Activated CD4-positive, alpha-beta T cell treated with anti-CD3 and anti-CD28 coated beads, Interleukin-2, amount 10 ng/mL, durations not matched to agents 7 days and 5 days (primary cell): ENCODE measurements around the gene KL. TPM values are rescaled to one million over a fixed set of nuclear protein-coding genes. Genes with fewer than 3 reads are reported as not detected.

ENCODE experiments used
- CTCF ChIA-PET: fragments of 350-600 bp; sonication (Branson Sonifier 250); formaldehyde crosslinking; loops from one replicate; lab custom pipeline; 2021; ENCODE audit warnings: antibody characterized with exemption; lab: Charles Lee
- POLR2A ChIA-PET: fragments of 350-600 bp; sonication (Branson Sonifier 250); formaldehyde crosslinking; loops from one replicate; lab custom pipeline; 2021; ENCODE audit warnings: antibody characterized with exemption; lab: Charles Lee
- DNase-seq: peaks from one replicate; pipeline ENCODE4 v3.0.0-alpha.2; 2020
- H3K27ac Mint-ChIP-seq: one replicate; pipeline ENCODE4 v1.8.0; 2021; ENCODE audit warnings: mild to moderate bottlenecking, moderate library complexity, mixed read lengths
- H3K27me3 Mint-ChIP-seq: one replicate; pipeline ENCODE4 v1.8.0; 2021; ENCODE audit warnings: mixed read lengths
- H3K36me3 Mint-ChIP-seq: one replicate; pipeline ENCODE4 v1.8.0; 2021; ENCODE audit warnings: low read depth, mixed read lengths
- H3K4me1 Mint-ChIP-seq: one replicate; pipeline ENCODE4 v1.8.0; 2021; ENCODE audit warnings: mixed read lengths
- H3K4me3 Mint-ChIP-seq: one replicate; pipeline ENCODE4 v1.8.0; 2021; ENCODE audit warnings: mild to moderate bottlenecking, moderate library complexity, mixed read lengths
- H3K9me3 Mint-ChIP-seq: one replicate; pipeline ENCODE4 v1.8.0; 2021; ENCODE audit warnings: mixed read lengths
- total RNA-seq, 2 experiments: library from RNA; stranded (reverse); gene quantifications; one replicate each; pipeline ENCODE4 v1.2.3, GENCODE V29; 2021

The KL gene
- total RNA-seq, 2 experiments from 2014 or later = 0.25 to 0.27 TPM

DNA sequence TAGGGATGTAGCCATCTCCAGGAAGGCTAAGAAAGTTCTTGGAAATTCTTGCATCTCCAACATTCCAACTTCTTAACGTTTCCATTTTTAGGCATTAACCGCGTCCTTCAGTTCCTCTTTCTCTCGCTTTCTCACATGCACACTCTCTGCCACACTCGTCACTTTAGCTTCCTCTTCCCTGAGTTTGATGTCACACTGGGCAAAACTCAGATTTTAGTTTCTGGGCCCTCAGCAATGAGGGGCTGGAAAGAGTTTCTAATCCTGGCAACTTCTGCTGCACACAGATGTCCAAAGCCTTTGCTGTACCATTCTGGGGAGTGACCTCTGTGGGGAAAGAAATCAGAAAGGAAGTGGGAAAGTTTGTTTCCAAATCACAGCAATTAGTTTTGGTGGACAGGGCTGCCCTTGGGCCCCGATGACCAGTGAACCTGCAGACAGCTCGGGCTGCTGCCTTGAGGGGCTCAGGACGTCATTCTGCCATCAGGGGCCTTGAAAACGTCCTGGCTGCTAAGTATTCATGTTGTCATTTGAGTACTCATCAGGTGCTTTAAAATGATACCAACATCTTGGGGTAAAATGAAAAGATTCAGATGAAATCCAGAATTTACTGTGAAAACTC, 89.3 kb downstream of the KL start:
- H3K4me3 Mint-ChIP-seq = no peak overlapping the region
- H3K4me1 Mint-ChIP-seq = no peaks in the 10 kb centered on the region
- H3K27ac Mint-ChIP-seq = no peak overlapping the region
- H3K9me3 Mint-ChIP-seq = no peaks in the 10 kb centered on the region
- POLR2A ChIA-PET = no interaction called here
- H3K27me3 Mint-ChIP-seq = peaks cover 8% of the 10 kb centered on the region
- CTCF ChIA-PET = no interaction called here
- no peak for DNase-seq
- H3K36me3 Mint-ChIP-seq = no peaks in the 10 kb centered on the region

DNA sequence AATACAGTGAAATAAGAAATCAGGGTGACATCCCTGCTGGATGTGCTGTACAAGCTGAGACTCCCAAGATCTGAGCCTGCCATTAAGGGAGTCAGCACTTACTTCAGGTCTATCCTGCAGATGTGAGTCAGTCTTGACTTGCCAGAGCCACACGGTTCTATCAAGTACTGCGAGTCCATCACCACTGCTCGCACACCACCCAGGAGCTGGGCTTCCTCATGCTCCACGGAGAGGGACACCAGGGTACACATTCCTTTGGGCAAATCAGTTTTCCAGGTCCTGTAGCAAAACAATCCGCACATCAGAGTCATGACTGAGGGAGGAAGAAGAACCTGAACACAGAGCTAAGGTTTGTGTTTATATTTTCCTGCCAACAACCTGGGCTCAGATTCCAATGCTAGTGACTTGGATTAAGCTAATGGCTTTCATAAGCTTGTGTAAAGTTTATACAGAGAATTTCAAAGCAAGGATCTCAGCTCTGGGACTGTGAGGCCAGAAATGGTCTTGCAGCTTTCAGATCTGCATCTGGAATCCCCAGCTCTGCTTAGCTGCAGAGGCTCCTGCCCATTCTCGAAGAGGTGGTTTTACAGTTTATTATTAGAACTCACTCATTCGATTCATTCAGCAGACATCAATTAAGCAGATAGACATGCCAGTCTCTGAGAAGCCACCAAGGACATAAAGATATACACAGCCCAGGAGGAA, 90.6 kb downstream of the KL start:
- no peak overlapping the region for H3K4me3 Mint-ChIP-seq
- DNase-seq = no peak
- no peaks in the 10 kb centered on the region for H3K9me3 Mint-ChIP-seq
- no peaks in the 10 kb centered on the region for H3K4me1 Mint-ChIP-seq
- no peak overlapping the region for H3K27ac Mint-ChIP-seq
- no peaks in the 10 kb centered on the region for H3K36me3 Mint-ChIP-seq
- ChIA-PET CTCF (interaction anchor here (0.6 to 1.2 kb wide), 2 partner anchors 15 to 510 kb away, joined by 3 to 4 read pairs; no protein-coding TSS in a partner anchor), POLR2A (no interaction called here)
- peaks cover 10% of the 10 kb centered on the region for H3K27me3 Mint-ChIP-seq

DNA sequence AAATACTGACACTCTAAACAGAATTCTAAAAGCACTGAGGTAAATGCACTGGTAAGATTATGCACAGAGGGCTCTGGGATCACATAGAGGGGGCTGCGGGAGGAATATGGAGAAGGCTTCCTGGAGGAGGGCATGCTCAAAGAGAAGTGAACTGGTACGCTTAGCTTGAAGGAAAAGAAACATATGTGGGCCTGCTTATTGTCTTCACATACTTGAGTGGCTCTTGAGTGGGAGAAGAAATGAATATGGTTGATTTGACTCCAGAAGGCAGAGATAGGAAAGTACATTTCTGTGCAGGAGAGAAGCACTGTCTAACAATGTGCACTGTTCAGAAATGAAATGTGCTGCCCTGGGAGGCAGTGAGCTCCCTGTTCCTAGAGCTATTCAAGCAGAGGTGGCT, 91.1 kb downstream of the KL start:
- ChIA-PET CTCF (interaction anchor here (0.6 to 1.2 kb wide), 2 partner anchors 15 to 511 kb away, joined by 3 to 4 read pairs; no protein-coding TSS in a partner anchor), POLR2A (no interaction called here)
- Mint-ChIP-seq H3K9me3 (no peaks in the 10 kb centered on the region), H3K27me3 (peaks cover 10% of the 10 kb centered on the region), H3K36me3 (no peaks in the 10 kb centered on the region), H3K4me1 (no peaks in the 10 kb centered on the region), H3K4me3 (no peak overlapping the region), H3K27ac (no peak overlapping the region)
- DNase-seq = no peak

DNA sequence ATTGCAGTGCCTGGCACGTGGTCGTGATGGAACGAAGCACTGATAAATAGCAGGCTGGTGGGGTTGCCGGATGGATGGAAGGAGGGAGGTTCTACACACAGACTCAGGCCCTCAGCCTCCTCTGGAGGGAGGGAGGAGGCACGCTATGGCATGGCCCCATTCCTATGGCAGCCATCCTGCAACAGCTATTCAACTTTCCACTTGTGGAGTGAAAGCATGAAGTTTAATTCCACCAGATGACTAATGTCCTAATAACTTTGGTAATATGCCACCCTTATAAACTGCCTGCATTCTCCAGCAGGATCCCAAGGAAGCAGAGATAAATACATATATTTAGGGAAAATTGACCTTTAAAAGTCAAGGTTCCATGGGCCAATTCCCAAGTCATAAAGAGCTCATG, 92.4 kb downstream of the KL start:
- POLR2A ChIA-PET = no interaction called here
- no peaks in the 10 kb centered on the region for H3K4me1 Mint-ChIP-seq
- no peak for DNase-seq
- CTCF ChIA-PET = no interaction called here
- H3K27ac Mint-ChIP-seq = no peak overlapping the region
- no peaks in the 10 kb centered on the region for H3K9me3 Mint-ChIP-seq
- no peaks in the 10 kb centered on the region for H3K36me3 Mint-ChIP-seq
- no peak overlapping the region for H3K4me3 Mint-ChIP-seq
- H3K27me3 Mint-ChIP-seq = peaks cover 8% of the 10 kb centered on the region

DNA sequence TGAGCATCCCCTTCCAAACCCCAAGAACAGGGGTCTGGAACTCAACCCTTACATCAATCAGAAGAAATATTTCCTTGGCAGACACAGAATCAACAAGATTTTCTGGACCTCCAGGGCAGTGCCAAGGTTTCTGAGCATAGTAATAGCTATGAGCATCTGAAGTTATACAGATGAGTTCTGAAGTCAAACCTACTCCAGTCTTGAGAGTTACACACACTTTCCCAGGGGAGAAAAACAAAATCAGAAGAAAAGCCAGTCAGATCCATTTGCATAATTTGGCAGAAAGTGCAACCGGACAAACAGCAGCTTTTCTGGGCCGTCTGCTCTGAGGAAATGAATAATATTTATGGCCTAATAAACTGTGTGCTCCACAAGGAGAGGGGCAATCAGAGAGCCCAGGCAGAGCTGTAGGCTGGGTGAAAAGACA, 93.1 kb downstream of the KL start:
- Mint-ChIP-seq H3K4me3 (no peak overlapping the region), H3K4me1 (no peaks in the 10 kb centered on the region), H3K27ac (no peak overlapping the region), H3K27me3 (peaks cover 8% of the 10 kb centered on the region), H3K9me3 (no peaks in the 10 kb centered on the region), H3K36me3 (no peaks in the 10 kb centered on the region)
- ChIA-PET CTCF (no interaction called here), POLR2A (no interaction called here)
- DNase-seq = no peak

DNA sequence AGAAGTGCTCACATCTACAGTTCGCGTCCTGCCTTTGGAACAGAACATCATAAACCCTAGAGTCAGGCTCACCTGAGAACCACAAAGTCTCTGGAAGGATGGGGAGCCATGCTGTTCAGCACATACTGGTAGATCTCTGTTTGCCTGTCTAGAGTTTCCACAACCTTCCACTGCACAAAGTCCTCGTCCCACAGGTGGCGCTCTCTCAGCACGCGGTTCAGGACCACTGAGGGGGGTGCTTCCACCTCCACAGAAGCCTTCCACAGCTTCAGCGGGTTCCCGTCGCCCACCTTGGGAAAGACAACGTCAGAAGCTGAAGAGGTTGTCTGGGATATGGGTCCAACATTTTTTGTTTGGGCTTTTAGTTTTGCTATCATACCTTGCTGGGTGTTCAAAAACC, 93.6 kb downstream of the KL start:
- CTCF ChIA-PET = interaction anchor here (0.8 kb wide), 1 partner anchor 188 kb away, joined by 3 read pairs; no protein-coding TSS in a partner anchor
- H3K27ac Mint-ChIP-seq = no peak overlapping the region
- POLR2A ChIA-PET = no interaction called here
- no peaks in the 10 kb centered on the region for H3K4me1 Mint-ChIP-seq
- no peaks in the 10 kb centered on the region for H3K36me3 Mint-ChIP-seq
- no peaks in the 10 kb centered on the region for H3K9me3 Mint-ChIP-seq
- peaks cover 8% of the 10 kb centered on the region for H3K27me3 Mint-ChIP-seq
- DNase-seq = no peak
- no peak overlapping the region for H3K4me3 Mint-ChIP-seq

DNA sequence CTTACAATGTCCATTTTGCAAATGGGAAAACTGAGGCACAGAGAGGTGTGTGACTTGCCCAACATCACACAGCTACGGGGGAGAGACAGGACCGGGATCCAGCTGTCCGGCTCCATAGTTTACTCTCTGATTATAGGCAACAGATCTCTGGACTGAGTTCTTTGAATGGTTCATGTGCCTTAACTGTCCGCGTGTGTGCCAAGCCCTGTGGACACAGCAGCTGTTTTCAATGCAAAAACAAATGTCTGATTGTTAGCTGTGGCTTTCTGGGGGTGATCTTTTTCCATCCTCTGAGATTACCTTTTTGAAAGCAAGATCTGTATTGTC, 94.1 kb downstream of the KL start:
- H3K9me3 Mint-ChIP-seq = no peaks in the 10 kb centered on the region
- no peaks in the 10 kb centered on the region for H3K36me3 Mint-ChIP-seq
- H3K27ac Mint-ChIP-seq = no peak overlapping the region
- ChIA-PET POLR2A (no interaction called here), CTCF (interaction anchor here (0.8 kb wide), 1 partner anchor 189 kb away, joined by 3 read pairs; no protein-coding TSS in a partner anchor)
- H3K4me1 Mint-ChIP-seq = no peaks in the 10 kb centered on the region
- DNase-seq = no peak
- H3K4me3 Mint-ChIP-seq = no peak overlapping the region
- H3K27me3 Mint-ChIP-seq = peaks cover 8% of the 10 kb centered on the region

DNA sequence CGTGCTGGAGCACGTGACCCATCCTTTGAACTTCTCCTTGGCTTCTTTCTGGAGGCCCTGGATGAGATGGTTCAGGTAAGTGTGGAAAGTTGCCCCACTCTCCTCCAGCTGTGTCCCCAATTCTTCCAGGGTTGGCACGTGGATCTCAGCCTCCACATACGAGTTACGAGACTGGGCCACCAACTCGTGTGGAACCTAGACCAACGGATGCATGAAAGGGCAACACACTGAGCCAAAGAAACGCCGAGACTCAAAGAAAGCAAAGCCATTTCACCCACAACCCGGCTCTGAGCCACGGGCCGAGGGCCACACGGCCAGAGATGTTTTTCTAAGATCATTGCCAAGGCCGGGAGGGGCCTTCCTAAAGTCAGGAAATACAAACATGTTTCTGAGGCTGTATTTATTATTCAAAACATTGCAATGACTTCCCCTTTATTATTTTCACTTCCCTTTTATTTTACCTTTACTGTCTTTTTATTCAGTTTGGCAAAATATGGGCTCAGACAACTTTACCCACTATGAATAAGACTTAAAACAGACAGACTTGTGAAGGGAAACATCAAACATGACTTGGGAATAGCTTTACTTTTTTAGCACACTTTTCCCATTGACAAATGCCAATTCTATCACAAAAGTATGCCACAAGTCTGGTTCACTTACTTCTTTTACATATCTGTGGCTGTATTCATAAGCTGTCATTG, 94.6 kb downstream of the KL start:
- no peak overlapping the region for H3K4me3 Mint-ChIP-seq
- H3K9me3 Mint-ChIP-seq = no peaks in the 10 kb centered on the region
- no peak for DNase-seq
- CTCF ChIA-PET = interaction anchor here (0.8 to 1.3 kb wide), 2 partner anchors 21 to 189 kb away, joined by 3 read pairs; no protein-coding TSS in a partner anchor
- no peaks in the 10 kb centered on the region for H3K4me1 Mint-ChIP-seq
- peaks cover 8% of the 10 kb centered on the region for H3K27me3 Mint-ChIP-seq
- POLR2A ChIA-PET = no interaction called here
- H3K36me3 Mint-ChIP-seq = no peaks in the 10 kb centered on the region
- no peak overlapping the region for H3K27ac Mint-ChIP-seq

DNA sequence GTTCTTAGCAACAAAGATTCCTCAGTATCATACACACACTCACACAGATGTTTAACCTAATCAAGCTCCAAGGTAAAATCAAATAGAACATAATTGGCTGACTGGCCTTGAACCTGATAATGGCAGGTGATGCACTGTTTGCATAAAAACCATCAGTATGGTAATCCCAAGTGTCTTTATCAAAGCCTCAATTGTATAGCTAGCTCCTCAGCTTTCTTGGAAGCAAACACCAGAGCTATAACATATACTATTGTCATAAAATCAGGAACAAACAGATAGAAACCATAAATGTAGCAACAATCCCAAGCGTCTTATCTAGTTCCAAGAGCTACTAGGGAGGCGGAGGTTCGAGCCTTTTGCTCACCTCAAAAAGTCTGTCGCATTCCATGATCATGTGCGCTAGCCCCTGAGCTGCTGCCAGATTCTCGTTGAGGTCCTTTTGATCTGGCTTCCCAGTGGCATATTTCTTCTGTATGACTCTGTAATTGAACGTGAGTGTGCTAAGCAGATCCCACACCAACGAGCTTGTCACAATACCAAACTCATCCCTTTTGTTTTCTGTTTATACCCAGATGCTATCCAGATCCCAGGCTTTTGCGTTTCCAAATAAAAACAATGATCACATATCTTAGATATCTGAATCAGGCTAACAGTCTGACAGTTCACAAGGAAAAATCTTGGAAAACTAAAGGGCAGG, 95.3 kb downstream of the KL start:
- POLR2A ChIA-PET = no interaction called here
- H3K4me1 Mint-ChIP-seq = no peaks in the 10 kb centered on the region
- H3K27me3 Mint-ChIP-seq = peaks cover 8% of the 10 kb centered on the region
- no peak overlapping the region for H3K27ac Mint-ChIP-seq
- CTCF ChIA-PET = interaction anchor here (0.6 to 1.3 kb wide), 2 partner anchors 21 to 1052 kb away, joined by 3 read pairs; no protein-coding TSS in a partner anchor
- no peak for DNase-seq
- no peaks in the 10 kb centered on the region for H3K36me3 Mint-ChIP-seq
- no peaks in the 10 kb centered on the region for H3K9me3 Mint-ChIP-seq
- no peak overlapping the region for H3K4me3 Mint-ChIP-seq

DNA sequence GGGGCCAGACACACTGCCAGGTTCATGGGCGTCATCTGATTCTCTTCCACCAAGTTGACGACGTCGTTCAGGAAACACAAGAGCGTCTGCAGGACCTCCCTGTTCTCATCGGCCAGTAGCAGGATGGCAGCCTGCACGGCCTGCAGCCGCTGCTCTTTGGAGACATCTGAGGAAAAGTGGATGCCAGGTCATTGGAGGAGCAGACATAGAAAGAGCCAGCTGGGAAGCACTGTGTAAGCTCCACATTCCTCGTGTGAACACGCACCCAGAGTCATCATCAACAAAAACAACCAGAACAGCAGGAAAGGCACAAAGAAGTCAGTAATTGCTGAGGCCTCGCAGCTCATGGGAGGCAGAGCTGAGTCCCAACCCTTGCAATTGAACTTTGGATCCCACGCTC, 96.5 kb downstream of the KL start:
- DNase-seq = no peak
- Mint-ChIP-seq H3K4me3 (no peak overlapping the region), H3K27me3 (peaks cover 7% of the 10 kb centered on the region), H3K4me1 (no peaks in the 10 kb centered on the region), H3K9me3 (no peaks in the 10 kb centered on the region), H3K27ac (no peak overlapping the region), H3K36me3 (no peaks in the 10 kb centered on the region)
- ChIA-PET POLR2A (no interaction called here), CTCF (interaction anchor here (0.6 kb wide), 1 partner anchor 497 kb away, joined by 3 read pairs; no protein-coding TSS in a partner anchor)

DNA sequence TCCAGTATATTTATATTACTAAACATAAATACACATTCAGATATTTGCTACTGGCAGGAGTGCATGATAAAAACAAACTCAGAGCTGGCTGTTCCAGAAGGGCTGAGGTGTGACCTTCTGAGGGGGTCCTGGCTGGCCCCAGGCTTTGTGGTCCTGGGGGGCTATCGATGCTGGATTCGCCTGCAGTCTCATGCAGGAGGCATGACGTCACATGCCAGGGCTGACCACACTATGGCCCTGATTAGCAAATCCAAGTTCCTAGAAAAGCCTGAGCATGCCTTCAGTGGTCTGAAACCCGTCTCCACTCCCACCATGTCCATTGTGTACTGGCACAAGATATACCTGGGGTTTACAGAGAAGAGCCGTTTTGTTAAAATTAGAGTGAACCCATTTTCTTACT, 97.9 kb downstream of the KL start:
- Mint-ChIP-seq H3K4me1 (no peaks in the 10 kb centered on the region), H3K9me3 (no peaks in the 10 kb centered on the region), H3K4me3 (no peak overlapping the region), H3K36me3 (no peaks in the 10 kb centered on the region), H3K27ac (no peak overlapping the region), H3K27me3 (peaks cover 6% of the 10 kb centered on the region)
- CTCF ChIA-PET = interaction anchor here (0.5 kb wide), 1 partner anchor 178 kb away, joined by 4 read pairs; no protein-coding TSS in a partner anchor
- no peak for DNase-seq
- POLR2A ChIA-PET = no interaction called here

DNA sequence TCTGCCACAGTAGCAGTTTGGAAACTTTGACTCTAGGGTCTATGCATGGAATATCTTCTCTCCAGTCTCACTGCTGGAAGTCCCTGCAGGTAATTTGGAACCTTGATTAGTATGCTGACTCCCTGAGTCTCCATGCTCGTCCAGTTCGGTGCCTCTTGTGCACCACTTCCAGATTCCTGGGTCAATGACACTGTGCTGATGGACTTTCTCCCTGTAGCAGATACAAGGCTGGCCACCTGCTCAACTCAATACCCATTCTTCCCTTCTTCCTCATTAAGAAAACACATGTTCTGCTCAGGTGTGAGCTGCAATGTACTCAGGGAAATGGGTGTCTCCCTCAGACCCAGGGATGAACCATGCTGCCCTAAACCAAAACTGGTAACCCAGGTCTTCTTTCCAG, 99.1 kb downstream of the KL start:
- DNase-seq = no peak
- CTCF ChIA-PET = no interaction called here
- Mint-ChIP-seq H3K27me3 (peaks cover 6% of the 10 kb centered on the region), H3K9me3 (no peaks in the 10 kb centered on the region), H3K4me3 (no peak overlapping the region), H3K4me1 (no peaks in the 10 kb centered on the region), H3K27ac (no peak overlapping the region), H3K36me3 (no peaks in the 10 kb centered on the region)
- POLR2A ChIA-PET = no interaction called here
